DMS 273 (cell line): Measurements from ENCODE around the gene KIAA0319L.
"Not testable (repeated sequence)": the region's sequence is repeated elsewhere in the genome, so short reads cannot be mapped to it uniquely, and the experiment has no call there.

Source experiments
- DNase-seq: peaks from one replicate; lab custom pipeline; 2025; ENCODE audit not compliant: unreplicated experiment; lab: John Stamatoyannopoulos, UW

KIAA0319L gene

GRCh38 chr1:35557118-35557610 lies at the start of gene KIAA0319L:
Gene KIAA0319L, minus strand, starts transcription at chr1:35557403. Its CDS starts 2,912 bp downstream, at chr1:35554491.
- DNase-seq: peak; percentile 93

- DNase-seq: no peak
These were observed 48.6 kb upstream of the KIAA0319L start for GRCh38 chr1:35605867-35606182.

GRCh38 chr1:35605071-35605866 lies 48.1 kb upstream of the KIAA0319L start:
- DNase-seq: no peak

GRCh38 chr1:35603941-35604340 lies 46.7 kb upstream of the KIAA0319L start:
- DNase-seq: no peak

- no peak for DNase-seq
These were observed 46.3 kb upstream of the KIAA0319L start for GRCh38 chr1:35603468-35603867.

- no peak for DNase-seq
These were observed 43.4 kb upstream of the KIAA0319L start for GRCh38 chr1:35600593-35600992.

GRCh38 chr1:35599411-35599810 lies 42.2 kb upstream of the KIAA0319L start:
- no peak for DNase-seq

GRCh38 chr1:35598895-35599294 lies 41.7 kb upstream of the KIAA0319L start:
- DNase-seq: no peak

GRCh38 chr1:35597870-35598269 lies 40.7 kb upstream of the KIAA0319L start:
- DNase-seq: no peak

GRCh38 chr1:35595684-35596083 lies 38.5 kb upstream of the KIAA0319L start:
- DNase-seq: no peak

- DNase-seq: no peak
These were observed 37.0 kb upstream of the KIAA0319L start for GRCh38 chr1:35594005-35594760.

- no peak for DNase-seq
These were observed 36.0 kb upstream of the KIAA0319L start for GRCh38 chr1:35592991-35593769.

GRCh38 chr1:35591211-35591610 lies 34.0 kb upstream of the KIAA0319L start:
- DNase-seq: no peak

GRCh38 chr1:35590476-35591040 lies 33.4 kb upstream of the KIAA0319L start:
- DNase-seq: no peak

- DNase-seq: no peak
These were observed 32.6 kb upstream of the KIAA0319L start for GRCh38 chr1:35589516-35590427.

GRCh38 chr1:35588197-35588910 lies 31.2 kb upstream of the KIAA0319L start:
- DNase-seq: no peak

- DNase-seq: no peak
These were observed 30.5 kb upstream of the KIAA0319L start for GRCh38 chr1:35587736-35588135.

GRCh38 chr1:35586808-35587207 lies 29.6 kb upstream of the KIAA0319L start:
- no peak for DNase-seq

- not testable (repeated sequence) for DNase-seq
These were observed 28.6 kb upstream of the KIAA0319L start for GRCh38 chr1:35585805-35586204.
